ENCODE results near the gene AEBP1. TPM values are rescaled to one million over a fixed set of nuclear protein-coding genes. Genes with fewer than 3 reads are reported as not detected.

The AEBP1 gene
- total RNA-seq, 1 donor: 148 TPM

GRCh38 chr7:44138698-44139097 lies 34.6 kb downstream of the AEBP1 start:
- H3K4me3 ChIP-seq (ENCODE audit: low read depth, low read length): no peak overlapping the region
- no peak for TF ChIP-seq CTCF (IDR thresholded peaks at IDR 0.05; ENCODE audit: insufficient read depth, low read depth, low read length)
- DNase-seq (ENCODE audit: low read depth): no peak

GRCh38 chr7:44139311-44140010 lies 35.3 kb downstream of the AEBP1 start:
- H3K4me3 ChIP-seq (ENCODE audit: low read depth, low read length): no peak overlapping the region
- TF ChIP-seq CTCF (IDR thresholded peaks at IDR 0.05; ENCODE audit: insufficient read depth, low read depth, low read length): no peak
- DNase-seq (ENCODE audit: low read depth): no peak

- no peak for DNase-seq (ENCODE audit: low read depth)
- no peak for TF ChIP-seq CTCF (IDR thresholded peaks at IDR 0.05; ENCODE audit: insufficient read depth, low read depth, low read length)
- no peak overlapping the region for H3K4me3 ChIP-seq (ENCODE audit: low read depth, low read length)
These were observed 36.2 kb downstream of the AEBP1 start for GRCh38 chr7:44140341-44140740.

- DNase-seq (ENCODE audit: low read depth): no peak
- TF ChIP-seq CTCF (IDR thresholded peaks at IDR 0.05; ENCODE audit: insufficient read depth, low read depth, low read length): no peak
- H3K4me3 ChIP-seq (ENCODE audit: low read depth, low read length): no peak within 1 kb of the TSS
These were observed 37.2 kb downstream of the AEBP1 start, which contains the start of gene MYL7 for GRCh38 chr7:44141221-44141850. Gene MYL7 (minus strand): TSS chr7:44141332. CDS start chr7:44141305, 27 bp downstream.

GRCh38 chr7:44142028-44142427 lies 37.9 kb downstream of the AEBP1 start:
- no peak overlapping the region for H3K4me3 ChIP-seq (ENCODE audit: low read depth, low read length)
- DNase-seq (ENCODE audit: low read depth): no peak
- no peak for TF ChIP-seq CTCF (IDR thresholded peaks at IDR 0.05; ENCODE audit: insufficient read depth, low read depth, low read length)

- no peak for DNase-seq (ENCODE audit: low read depth)
- no peak overlapping the region for H3K4me3 ChIP-seq (ENCODE audit: low read depth, low read length)
- TF ChIP-seq CTCF (IDR thresholded peaks at IDR 0.05; ENCODE audit: insufficient read depth, low read depth, low read length): no peak
These were observed 39.6 kb downstream of the AEBP1 start for GRCh38 chr7:44143646-44144250.
